HepG2 (cell line): ENCODE data around the gene ZNF777. TPM values are rescaled to one million over a fixed set of nuclear protein-coding genes. Genes with fewer than 3 reads are reported as not detected.

Experiments
- KDM2A ChIP-seq: sonication (generic); formaldehyde crosslinking; IDR thresholded peaks from 2 replicates; pipeline ENCODE4 v1.4.0; 2020; ENCODE audit warnings: low read depth, missing genetic modification reagents, borderline replicate concordance
- NR2F6 ChIP-seq, 2 experiments: IDR thresholded peaks; 2 replicates each; pipeline ENCODE4 v1.6.1; 2016; ENCODE audit warnings: antibody characterized with exemption in 1 of 2, mild to moderate bottlenecking in 1 of 2
- PHF8 ChIP-seq: sonication (generic); formaldehyde crosslinking; IDR thresholded peaks from 2 replicates; pipeline ENCODE4 v1.5.0; 2020; ENCODE audit warnings: missing genetic modification reagents
- POLR2A ChIP-seq, 2 experiments: IDR thresholded peaks; 2 replicates each; pipeline ENCODE4 v1.6.1; 2011; ENCODE audit warnings: low read depth in 2 of 2, low read length in 2 of 2, mild to moderate bottlenecking in 1 of 2, moderate library complexity in 1 of 2; ENCODE audit not compliant: insufficient read depth in 1 of 2
- SKI ChIP-seq: fragments of 450-650 bp; IDR thresholded peaks from one replicate; pipeline ENCODE4 v1.6.1; 2018; ENCODE audit warnings: mild to moderate bottlenecking; ENCODE audit not compliant: partially characterized antibody
- SNAPC2 ChIP-seq: sonication (generic); formaldehyde crosslinking; IDR thresholded peaks from 2 replicates; pipeline ENCODE4 v1.8.1; 2022; ENCODE audit warnings: mild to moderate bottlenecking, missing genetic modification reagents
- TBP ChIP-seq: sonication (generic); formaldehyde crosslinking; IDR thresholded peaks from 2 replicates; pipeline ENCODE4 v1.5.0; 2020; ENCODE audit warnings: missing genetic modification reagents
- U2AF1 ChIP-seq: fragments of 200-400 bp; formaldehyde crosslinking; optimal IDR thresholded peaks from 2 replicates; pipeline ENCODE3; 2017; ENCODE audit warnings: mild to moderate bottlenecking, low read depth, low read length
- ZNF230 ChIP-seq: sonication (generic); formaldehyde crosslinking; IDR thresholded peaks from 2 replicates; pipeline ENCODE4 v1.4.0; 2020; ENCODE audit warnings: mild to moderate bottlenecking, missing genetic modification reagents
- polyA plus RNA-seq, 8 experiments: library from polyadenylated mRNA; depleted of rRNA in 3 of 8; stranded (reverse) in 7 of 8; unstranded in 1 of 8; fragments of >200 nt; fragmentation: Illumina TruSeq in 4 of 8; extraction: Trizol in 4 of 8; gene quantifications; 2 replicates each; pipeline versions ENCODE4 v1.2.1 to v1.2.3, GENCODE V29; 2011 to 2016; ENCODE audit warnings: low read depth in 4 of 8, missing spikeins in 1 of 8, mixed read lengths in 1 of 8; ENCODE audit not compliant: insufficient read depth in 1 of 8
- total RNA-seq, 5 experiments: library from RNA; depleted of rRNA; stranded (reverse); fragments of >200 nt; fragmentation: Illumina TruSeq; extraction: Trizol; gene quantifications; 2 replicates each; pipeline ENCODE4 v1.2.3, GENCODE V29; 2016; ENCODE audit warnings: low read depth in 1 of 5
- TF ChIP-seq, protein P1 (sequence below): sonication (generic); formaldehyde crosslinking; IDR thresholded peaks from 2 replicates; pipeline ENCODE4 v1.9.0; 2021; ENCODE audit warnings: missing genetic modification reagents, borderline replicate concordance
- TF ChIP-seq, protein P2 (sequence below): sonication (generic); formaldehyde crosslinking; conservative IDR thresholded peaks from 2 replicates; pipeline ENCODE4 v1.4.0; 2020; ENCODE audit warnings: missing genetic modification reagents
- TF ChIP-seq, protein P3 (sequence below): IDR thresholded peaks from 2 replicates; pipeline ENCODE4 v1.6.1; 2012; ENCODE audit warnings: inconsistent platforms
- TF ChIP-seq, protein P4 (sequence below): sonication (generic); formaldehyde crosslinking; IDR thresholded peaks from 2 replicates; pipeline ENCODE4 v1.4.0; 2020; ENCODE audit warnings: mild to moderate bottlenecking, low read depth, missing genetic modification reagents
- TF ChIP-seq, protein P5 (sequence below): sonication (generic); formaldehyde crosslinking; IDR thresholded peaks from 2 replicates; pipeline ENCODE4 v1.8.1; 2022; ENCODE audit warnings: low read depth, mild to moderate bottlenecking, missing genetic modification reagents

Gene ZNF777
- total and polyA plus RNA-seq, 2 of the 13 experiments (the other 11 are each of a cell fraction or from before 2014, with no cell fraction given): 3.8 to 6.0 TPM

DNA sequence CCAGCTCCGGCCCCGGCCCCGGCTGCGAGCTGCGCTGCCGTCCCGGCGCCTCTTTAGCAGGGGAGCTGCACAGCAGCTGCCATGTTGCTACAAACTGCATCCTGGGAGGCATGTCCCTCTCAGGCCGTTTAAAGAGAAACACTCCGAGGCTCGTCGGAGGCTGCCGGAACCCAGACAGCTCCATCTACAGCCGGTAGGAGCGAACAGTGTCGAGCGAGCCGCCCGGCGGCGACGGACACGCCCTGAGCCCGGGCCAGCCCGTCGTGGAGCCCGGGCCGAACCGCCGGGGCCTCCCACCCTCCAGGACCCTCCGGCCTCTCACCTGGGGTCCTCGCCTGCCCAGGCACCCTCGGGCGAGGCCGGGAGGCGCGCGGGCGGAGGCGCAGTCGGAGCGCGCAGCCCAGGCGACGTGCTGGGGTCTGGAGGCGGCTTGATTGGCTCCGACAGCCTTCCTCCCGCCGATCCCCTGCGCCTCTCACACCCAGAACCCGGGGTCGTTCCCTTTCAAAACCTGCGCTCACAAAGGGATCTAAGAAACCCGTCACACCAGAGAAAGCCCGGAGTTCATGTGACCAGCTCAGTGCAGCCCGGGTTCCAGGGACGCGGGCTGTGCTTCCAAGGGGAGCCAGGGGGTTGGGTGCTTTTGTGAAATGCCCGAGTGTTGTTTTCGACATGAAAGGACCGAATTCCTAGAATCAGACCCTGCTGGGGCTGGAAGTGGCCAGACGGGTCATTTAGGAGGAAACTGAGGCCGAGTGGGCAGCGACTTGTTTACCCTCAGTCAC, at the start of gene ZNF777 (continued):
- TF ChIP-seq, protein P1, sequence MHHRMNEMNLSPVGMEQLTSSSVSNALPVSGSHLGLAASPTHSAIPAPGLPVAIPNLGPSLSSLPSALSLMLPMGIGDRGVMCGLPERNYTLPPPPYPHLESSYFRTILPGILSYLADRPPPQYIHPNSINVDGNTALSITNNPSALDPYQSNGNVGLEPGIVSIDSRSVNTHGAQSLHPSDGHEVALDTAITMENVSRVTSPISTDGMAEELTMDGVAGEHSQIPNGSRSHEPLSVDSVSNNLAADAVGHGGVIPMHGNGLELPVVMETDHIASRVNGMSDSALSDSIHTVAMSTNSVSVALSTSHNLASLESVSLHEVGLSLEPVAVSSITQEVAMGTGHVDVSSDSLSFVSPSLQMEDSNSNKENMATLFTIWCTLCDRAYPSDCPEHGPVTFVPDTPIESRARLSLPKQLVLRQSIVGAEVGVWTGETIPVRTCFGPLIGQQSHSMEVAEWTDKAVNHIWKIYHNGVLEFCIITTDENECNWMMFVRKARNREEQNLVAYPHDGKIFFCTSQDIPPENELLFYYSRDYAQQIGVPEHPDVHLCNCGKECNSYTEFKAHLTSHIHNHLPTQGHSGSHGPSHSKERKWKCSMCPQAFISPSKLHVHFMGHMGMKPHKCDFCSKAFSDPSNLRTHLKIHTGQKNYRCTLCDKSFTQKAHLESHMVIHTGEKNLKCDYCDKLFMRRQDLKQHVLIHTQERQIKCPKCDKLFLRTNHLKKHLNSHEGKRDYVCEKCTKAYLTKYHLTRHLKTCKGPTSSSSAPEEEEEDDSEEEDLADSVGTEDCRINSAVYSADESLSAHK (CRISPR knock-in tag): no peak
- TF ChIP-seq SKI (peak; percentile 41), KDM2A (CRISPR knock-in tag) (peak; percentile 86; the same call in 1 of the 2 replicates), TBP (CRISPR knock-in tag) (no peak), ZNF230 (no peak; the same call in 1 of the 2 replicates), PHF8 (CRISPR knock-in tag) (peak; percentile 67), U2AF1 (no peak), NR2F6 (IDR thresholded peaks at IDR 0.05) (no peak), NR2F6 (CRISPR knock-in tag; IDR thresholded peaks at IDR 0.05) (0 out of 2 replicates have a peak, but pooled peaks have one; percentile 8), POLR2A (IDR thresholded peaks at IDR 0.05; ENCODE audit: insufficient read depth in 1 of 2, low read depth in 2 of 2, low read length in 2 of 2) (peak; percentile 47 to 81), SNAPC2 (CRISPR knock-in tag) (no peak)
- TF ChIP-seq, protein P2, sequence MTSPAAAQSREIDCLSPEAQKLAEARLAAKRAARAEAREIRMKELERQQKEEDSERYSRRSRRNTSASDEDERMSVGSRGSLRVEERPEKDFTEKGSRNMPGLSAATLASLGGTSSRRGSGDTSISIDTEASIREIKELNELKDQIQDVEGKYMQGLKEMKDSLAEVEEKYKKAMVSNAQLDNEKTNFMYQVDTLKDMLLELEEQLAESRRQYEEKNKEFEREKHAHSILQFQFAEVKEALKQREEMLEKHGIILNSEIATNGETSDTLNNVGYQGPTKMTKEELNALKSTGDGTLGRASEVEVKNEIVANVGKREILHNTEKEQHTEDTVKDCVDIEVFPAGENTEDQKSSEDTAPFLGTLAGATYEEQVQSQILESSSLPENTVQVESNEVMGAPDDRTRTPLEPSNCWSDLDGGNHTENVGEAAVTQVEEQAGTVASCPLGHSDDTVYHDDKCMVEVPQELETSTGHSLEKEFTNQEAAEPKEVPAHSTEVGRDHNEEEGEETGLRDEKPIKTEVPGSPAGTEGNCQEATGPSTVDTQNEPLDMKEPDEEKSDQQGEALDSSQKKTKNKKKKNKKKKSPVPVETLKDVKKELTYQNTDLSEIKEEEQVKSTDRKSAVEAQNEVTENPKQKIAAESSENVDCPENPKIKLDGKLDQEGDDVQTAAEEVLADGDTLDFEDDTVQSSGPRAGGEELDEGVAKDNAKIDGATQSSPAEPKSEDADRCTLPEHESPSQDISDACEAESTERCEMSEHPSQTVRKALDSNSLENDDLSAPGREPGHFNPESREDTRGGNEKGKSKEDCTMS (CRISPR knock-in tag): no peak
- TF ChIP-seq, protein P3, sequence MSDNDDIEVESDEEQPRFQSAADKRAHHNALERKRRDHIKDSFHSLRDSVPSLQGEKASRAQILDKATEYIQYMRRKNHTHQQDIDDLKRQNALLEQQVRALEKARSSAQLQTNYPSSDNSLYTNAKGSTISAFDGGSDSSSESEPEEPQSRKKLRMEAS: peak; percentile 57
- TF ChIP-seq, protein P4, sequence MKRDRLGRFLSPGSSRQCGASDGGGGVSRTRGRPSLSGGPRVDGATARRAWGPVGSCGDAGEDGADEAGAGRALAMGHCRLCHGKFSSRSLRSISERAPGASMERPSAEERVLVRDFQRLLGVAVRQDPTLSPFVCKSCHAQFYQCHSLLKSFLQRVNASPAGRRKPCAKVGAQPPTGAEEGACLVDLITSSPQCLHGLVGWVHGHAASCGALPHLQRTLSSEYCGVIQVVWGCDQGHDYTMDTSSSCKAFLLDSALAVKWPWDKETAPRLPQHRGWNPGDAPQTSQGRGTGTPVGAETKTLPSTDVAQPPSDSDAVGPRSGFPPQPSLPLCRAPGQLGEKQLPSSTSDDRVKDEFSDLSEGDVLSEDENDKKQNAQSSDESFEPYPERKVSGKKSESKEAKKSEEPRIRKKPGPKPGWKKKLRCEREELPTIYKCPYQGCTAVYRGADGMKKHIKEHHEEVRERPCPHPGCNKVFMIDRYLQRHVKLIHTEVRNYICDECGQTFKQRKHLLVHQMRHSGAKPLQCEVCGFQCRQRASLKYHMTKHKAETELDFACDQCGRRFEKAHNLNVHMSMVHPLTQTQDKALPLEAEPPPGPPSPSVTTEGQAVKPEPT (CRISPR knock-in tag): 0 out of 2 replicates have a peak, but pooled peaks have one; percentile 56
- TF ChIP-seq, protein P5, sequence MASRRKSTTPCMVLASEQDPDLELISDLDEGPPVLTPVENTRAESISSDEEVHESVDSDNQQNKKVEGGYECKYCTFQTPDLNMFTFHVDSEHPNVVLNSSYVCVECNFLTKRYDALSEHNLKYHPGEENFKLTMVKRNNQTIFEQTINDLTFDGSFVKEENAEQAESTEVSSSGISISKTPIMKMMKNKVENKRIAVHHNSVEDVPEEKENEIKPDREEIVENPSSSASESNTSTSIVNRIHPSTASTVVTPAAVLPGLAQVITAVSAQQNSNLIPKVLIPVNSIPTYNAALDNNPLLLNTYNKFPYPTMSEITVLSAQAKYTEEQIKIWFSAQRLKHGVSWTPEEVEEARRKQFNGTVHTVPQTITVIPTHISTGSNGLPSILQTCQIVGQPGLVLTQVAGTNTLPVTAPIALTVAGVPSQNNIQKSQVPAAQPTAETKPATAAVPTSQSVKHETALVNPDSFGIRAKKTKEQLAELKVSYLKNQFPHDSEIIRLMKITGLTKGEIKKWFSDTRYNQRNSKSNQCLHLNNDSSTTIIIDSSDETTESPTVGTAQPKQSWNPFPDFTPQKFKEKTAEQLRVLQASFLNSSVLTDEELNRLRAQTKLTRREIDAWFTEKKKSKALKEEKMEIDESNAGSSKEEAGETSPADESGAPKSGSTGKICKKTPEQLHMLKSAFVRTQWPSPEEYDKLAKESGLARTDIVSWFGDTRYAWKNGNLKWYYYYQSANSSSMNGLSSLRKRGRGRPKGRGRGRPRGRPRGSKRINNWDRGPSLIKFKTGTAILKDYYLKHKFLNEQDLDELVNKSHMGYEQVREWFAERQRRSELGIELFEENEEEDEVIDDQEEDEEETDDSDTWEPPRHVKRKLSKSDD (CRISPR knock-in tag): 0 out of 2 replicates have a peak, but pooled peaks have one; percentile 43
